K562 (cell line): Measurements from ENCODE around the gene TFEB. TPM values are rescaled to one million over a fixed set of nuclear protein-coding genes. Genes with fewer than 3 reads are reported as not detected.

Source experiments
- ATAC-seq: fragments of 200-7000 bp; cut with Tn5 transposase; 3 replicates; pipeline ENCODE4 v1.9.1; 2020; ENCODE audit warnings: moderate library complexity
- BruUV-seq: library from RNA; stranded (reverse); fragments of 400-500 nt; replicated peaks from 2 replicates; lab custom pipeline; 2021; lab: Mats Ljungman, UMichigan
- CTCF ChIA-PET: fragments of 300-600 bp; formaldehyde crosslinking; extraction: SDS; loops from one replicate; lab custom pipeline; 2021; ENCODE audit warnings: low intra/inter-chr PET ratio; lab: Yijun Ruan, JAX
- POLR2A ChIA-PET: fragments of 300-600, 350-650 bp; sonication (Branson Sonifier 250); formaldehyde crosslinking; extraction: SDS; loops from one replicate; lab custom pipeline; 2021; ENCODE audit warnings: antibody characterized with exemption, inconsistent platforms; lab: Yijun Ruan, JAX
- DNase-seq, 4 experiments: peaks; one replicate each; pipeline versions ENCODE4 v3.0.0 to v3.0.0-alpha.2; 2011 to 2018; ENCODE audit warnings: low spot score in 3 of 4, mixed read lengths in 3 of 4; ENCODE audit errors: extremely low read depth in 1 of 4
- FAIRE-seq: peaks from 2 replicates; lab custom pipeline; 2011; peaks lifted over from hg19 to GRCh38; lab: Jason Lieb, UNC
- H2AFZ ChIP-seq: 2 replicates; pipeline ENCODE4 v1.6.0; 2011; ENCODE audit warnings: low read depth, low read length, control low read depth, inconsistent platforms
- H3K27ac ChIP-seq: fragments of 200-600 bp; 3 replicates; pipeline ENCODE4 v1.8.0; 2011; ENCODE audit warnings: low read depth, mild to moderate bottlenecking, control low read depth, inconsistent platforms, low read length, moderate library complexity, mixed read lengths; ENCODE audit errors: extremely low read depth
- H3K27me3 ChIP-seq, 2 experiments: fragments of 300-600 bp in 1 of 2; 2 replicates in 1 of 2; 3 replicates in 1 of 2; pipeline versions ENCODE4 v1.6.0 to v1.8.0; 2011; ENCODE audit warnings: inconsistent platforms in 2 of 2, low read length in 2 of 2, mild to moderate bottlenecking in 1 of 2, mixed read lengths in 1 of 2, moderate library complexity in 1 of 2; ENCODE audit not compliant: control insufficient read depth in 2 of 2, insufficient read depth in 2 of 2
- H3K36me3 ChIP-seq: fragments of 300-600 bp; 3 replicates; pipeline ENCODE4 v1.8.0; 2011; ENCODE audit warnings: mild to moderate bottlenecking, low read length, inconsistent platforms; ENCODE audit not compliant: control insufficient read depth, insufficient read depth
- H3K4me1 ChIP-seq, 2 experiments: fragments of 200-600 bp in 1 of 2; replicated peaks in 1 of 2; 2 replicates in 1 of 2; 3 replicates in 1 of 2; pipeline versions ENCODE4 v1.5.1 to v1.8.0; 2011; ENCODE audit warnings: inconsistent platforms in 2 of 2, low read length in 2 of 2, mild to moderate bottlenecking in 1 of 2, mixed read lengths in 1 of 2, moderate library complexity in 1 of 2; ENCODE audit not compliant: control insufficient read depth in 2 of 2, insufficient read depth in 2 of 2
- H3K4me2 ChIP-seq: 2 replicates; pipeline ENCODE4 v1.6.1; 2011; ENCODE audit warnings: low read length, control low read depth, inconsistent platforms, mixed read lengths; ENCODE audit not compliant: insufficient read depth
- H3K4me3 ChIP-seq: fragments of 200-600 bp; sonication (generic), shearing (Covaris generic); 2 replicates; pipeline ENCODE4 v1.5.1; 2016; ENCODE audit warnings: control low read depth, inconsistent platforms
- H3K79me2 ChIP-seq: fragments of 200-600 bp; 3 replicates; pipeline ENCODE4 v1.8.0; 2011; ENCODE audit warnings: low read length, inconsistent platforms; ENCODE audit not compliant: control insufficient read depth, insufficient read depth
- H3K9ac ChIP-seq, 2 experiments: 2 replicates each; pipeline versions ENCODE4 v1.6.0 to v1.6.1; 2011; ENCODE audit warnings: low read depth in 2 of 2, low read length in 2 of 2, control low read depth in 1 of 2, inconsistent platforms in 1 of 2, mild to moderate bottlenecking in 1 of 2, mixed read lengths in 1 of 2; ENCODE audit not compliant: insufficient read depth in 1 of 2
- H3K9me1 ChIP-seq: one replicate; pipeline ENCODE4 v1.6.0; 2011; ENCODE audit warnings: inconsistent platforms, mild to moderate bottlenecking, low read length, moderate library complexity; ENCODE audit not compliant: control insufficient read depth, insufficient read depth
- H3K9me3 ChIP-seq: replicated peaks from 2 replicates; pipeline ENCODE4 v1.5.1; 2011; ENCODE audit warnings: low read depth, low read length, inconsistent platforms; ENCODE audit not compliant: control insufficient read depth, insufficient read depth
- H4K20me1 ChIP-seq: replicated peaks from 2 replicates; pipeline ENCODE4 v1.6.1; 2011; ENCODE audit warnings: low read length, inconsistent platforms, mixed read lengths; ENCODE audit not compliant: control insufficient read depth, insufficient read depth
- EP300 ChIP-seq: IDR thresholded peaks from 2 replicates; pipeline ENCODE4 v1.6.1; 2012; ENCODE audit warnings: low read length, improper control_type of control experiment
- IRF9 ChIP-seq: fragments of 450-650 bp; IDR thresholded peaks from 2 replicates; pipeline ENCODE4 v1.6.1; 2016; ENCODE audit warnings: missing biosample characterization, missing genetic modification characterization
- MYNN ChIP-seq, 2 experiments: sonication (generic); formaldehyde crosslinking in 1 of 2; IDR thresholded peaks; 2 replicates each; pipeline versions ENCODE4 v1.5.0 to v1.6.1; 2016 to 2020; ENCODE audit warnings: antibody characterized with exemption in 1 of 2, missing genetic modification reagents in 1 of 2
- POLR2AphosphoS2 ChIP-seq: IDR thresholded peaks from 2 replicates; pipeline ENCODE4 v1.6.1; 2012; ENCODE audit warnings: low read length, improper control_type of control experiment
- SPI1 ChIP-seq: IDR thresholded peaks from 2 replicates; pipeline ENCODE4 v1.6.1; 2011; ENCODE audit warnings: low read depth, low read length, control low read depth, borderline replicate concordance
- TAF9B ChIP-seq: fragments of 450-650 bp; IDR thresholded peaks from 2 replicates; pipeline ENCODE4 v1.6.1; 2018; ENCODE audit warnings: mild to moderate bottlenecking; ENCODE audit not compliant: partially characterized antibody
- TARDBP ChIP-seq: fragments of 450-650 bp; IDR thresholded peaks from 2 replicates; pipeline ENCODE4 v1.6.1; 2016
- TEAD2 ChIP-seq: fragments of 450-650 bp; IDR thresholded peaks from 2 replicates; pipeline ENCODE4 v1.6.1; 2016; ENCODE audit warnings: missing genetic modification characterization, control low read depth, missing compliant biosample characterization
- ZBTB43 ChIP-seq: sonication (generic); formaldehyde crosslinking; IDR thresholded peaks from 2 replicates; pipeline ENCODE4 v1.8.0; 2023; ENCODE audit warnings: mild to moderate bottlenecking, missing genetic modification reagents
- ZNF175 ChIP-seq: fragments of 200-800 bp; sonication (Bioruptor generic); IDR thresholded peaks from 2 replicates; pipeline ENCODE4 v1.6.1; 2016; ENCODE audit warnings: low read depth, mild to moderate bottlenecking, missing genetic modification characterization, missing compliant biosample characterization
- ZNF384 ChIP-seq: IDR thresholded peaks from 2 replicates; pipeline ENCODE4 v1.6.1; 2012; ENCODE audit warnings: low read depth, low read length, improper control_type of control experiment
- ZNF518B ChIP-seq: fragments of 250-450 bp; sonication (Bioruptor Pico); IDR thresholded peaks from 2 replicates; pipeline ENCODE4 v1.5.0; 2021; ENCODE audit warnings: mild to moderate bottlenecking, moderate library complexity
- WGBS: fragments of 100-300 bp; shearing (Covaris generic); methylation state at CpG from one replicate; pipeline ENCODE4 v1.1.6; 2016; ENCODE audit warnings: low coverage, mixed read lengths; ENCODE audit not compliant: insufficient coverage; ENCODE audit errors: missing lambda C conversion rate; 5-methylcytosine and 5-hydroxymethylcytosine counted together
- in situ Hi-C: fragments of 300-500 bp; cut with MboI; formaldehyde crosslinking; loops from 4 replicates; pipeline ENCODE4 v1.15.0; 2018; ENCODE audit warnings: inconsistent platforms, mixed read lengths
- intact Hi-C: fragments of 100-400 bp; cut with micrococcal nuclease; formaldehyde crosslinking; loops from 2 replicates; pipeline ENCODE4 v1.14.2; 2022
- polyA plus RNA-seq, 8 experiments: library from polyadenylated mRNA; depleted of rRNA in 4 of 8; stranded (reverse) in 5 of 8; unstranded in 3 of 8; fragments of >200 nt; fragmentation: Nextera tagmentation in 2 of 8; fragmentation: Illumina TruSeq in 1 of 8; extraction: Ambion mirVana in 2 of 8; extraction: Trizol in 1 of 8; gene quantifications; 2 replicates each; pipeline versions ENCODE4 v1.2.1 to v1.2.3, GENCODE V29; 2011 to 2014; ENCODE audit warnings: inconsistent platforms in 1 of 8, missing spikeins in 1 of 8
- total RNA-seq, 7 experiments: library from RNA; depleted of rRNA in 6 of 7; stranded (reverse); fragments of >200 nt in 6 of 7; fragmentation: Illumina TruSeq in 2 of 7; extraction: Trizol in 2 of 7; gene quantifications; 2 replicates each; pipeline versions ENCODE4 v1.2.1 to v1.2.3, GENCODE V29; 2011 to 2021; ENCODE audit warnings: low replicate concordance in 1 of 7

The TFEB gene
- total and polyA plus RNA-seq, 9 of the 15 experiments (the other 6 are each of a cell fraction or from before 2014, with no cell fraction given) = 0.04 to 4.7 (median 2.0) TPM

- no peaks in the 10 kb centered on the region for H3K36me3 ChIP-seq
- TF ChIP-seq POLR2AphosphoS2 (no peak), ZNF384 (no peak), EP300 (no peak), TAF9B (no peak), ZNF518B (CRISPR knock-in tag) (no peak), TARDBP (no peak), MYNN (IDR thresholded peaks at IDR 0.05) (no peak), MYNN (CRISPR knock-in tag; IDR thresholded peaks at IDR 0.05) (no peak), ZBTB43 (CRISPR knock-in tag) (no peak), ZNF175 (CRISPR knock-in tag) (no peak), TEAD2 (tag) (no peak), SPI1 (no peak), IRF9 (tag) (no peak)
- no peak overlapping the region for H3K4me2 ChIP-seq
- in situ Hi-C loops (no loop called here), intact Hi-C loops (no loop called here)
- no peak for FAIRE-seq
- no peak overlapping the region for H3K27ac ChIP-seq
- no peak; the same call in 1 of the 3 replicates for ATAC-seq
- H4K20me1 ChIP-seq = no peaks in the 10 kb centered on the region
- H3K27me3 ChIP-seq = peaks cover 28 to 66% of the 10 kb centered on the region in 2 experiments
- H3K9me3 ChIP-seq = no peaks in the 10 kb centered on the region
- ChIA-PET CTCF (no interaction called here), POLR2A (interaction anchor here (0.6 to 1.0 kb wide), 5 partner anchors 9 to 591 kb away, joined by 3 to 4 read pairs (median 3); no protein-coding TSS in a partner anchor)
- 11% methylated on average over 13 of the region's 13 CpGs for WGBS
- no TSS peak for BruUV-seq
- no peak overlapping the region for H2AFZ ChIP-seq
- no peak overlapping the region for H3K9ac ChIP-seq
- DNase-seq = no peak
- H3K4me1 ChIP-seq = peaks cover 0 to 7% of the 10 kb centered on the region in 2 experiments; a peak in 1 of 5 replicates
- H3K79me2 ChIP-seq = no peaks in the 10 kb centered on the region
- H3K9me1 ChIP-seq = no peaks in the 10 kb centered on the region
- no peak overlapping the region for H3K4me3 ChIP-seq
These were observed 23.9 kb upstream of the TFEB start for GRCh38 chr6:41759106-41759904.
